IMR-90 (cell line): ENCODE data around the gene CHN1. TPM values are rescaled to one million over a fixed set of nuclear protein-coding genes. Genes with fewer than 3 reads are reported as not detected.
A peak's percentile ranks its signal among the peaks of the same experiment; 100 is the strongest.

Source experiments
- ATAC-seq: fragments of 200-7000 bp; cut with Tn5 transposase; 2 replicates; pipeline ENCODE4 v1.9.1; 2020; ENCODE audit warnings: low read depth, mild to moderate bottlenecking, moderate library complexity
- BruUV-seq: library from RNA; stranded (reverse); fragments of 400-500 nt; replicated peaks from 2 replicates; lab custom pipeline; 2021; lab: Mats Ljungman, UMichigan
- CTCF ChIA-PET: fragments of 300-600 bp; formaldehyde crosslinking; extraction: SDS; loops from one replicate; lab custom pipeline; 2021; ENCODE audit warnings: antibody characterized with exemption; lab: Yijun Ruan, JAX
- POLR2A ChIA-PET: fragments of 300-600 bp; sonication (Branson Sonifier 250); formaldehyde crosslinking; loops from one replicate; lab custom pipeline; 2022; ENCODE audit warnings: antibody characterized with exemption; ENCODE audit not compliant: unreplicated experiment; lab: Charles Lee
- DNase-seq: peaks from one replicate; pipeline ENCODE4 v3.0.0; 2013
- H2AFZ ChIP-seq: replicated peaks from 2 replicates; pipeline ENCODE3; 2013; ENCODE audit warnings: low read length, mild to moderate bottlenecking; ENCODE audit not compliant: poor library complexity
- H2AK5ac ChIP-seq: 2 replicates; pipeline ENCODE4 v1.6.1; 2013; ENCODE audit warnings: low read depth, low read length, inconsistent platforms
- H2AK9ac ChIP-seq: replicated peaks from 2 replicates; pipeline ENCODE3; 2013; ENCODE audit warnings: mild to moderate bottlenecking, low read depth, low read length, moderate library complexity; ENCODE audit not compliant: poor library complexity
- H2BK120ac ChIP-seq: 2 replicates; pipeline ENCODE4 v1.6.1; 2013; ENCODE audit warnings: low read depth, low read length, inconsistent platforms
- H2BK15ac ChIP-seq: 3 replicates; pipeline ENCODE4 v1.6.1; 2013; ENCODE audit warnings: low read depth, low read length, inconsistent platforms
- H2BK20ac ChIP-seq: 2 replicates; pipeline ENCODE4 v1.6.1; 2013; ENCODE audit warnings: low read depth, mild to moderate bottlenecking, inconsistent platforms, low read length, moderate library complexity
- H2BK5ac ChIP-seq: 2 replicates; pipeline ENCODE4 v1.6.1; 2013; ENCODE audit warnings: mild to moderate bottlenecking, low read depth, low read length, inconsistent platforms; ENCODE audit not compliant: poor library complexity, severe bottlenecking
- H3K14ac ChIP-seq: replicated peaks from 2 replicates; pipeline ENCODE4 v1.6.1; 2013; ENCODE audit warnings: low read depth, low read length, inconsistent platforms
- H3K18ac ChIP-seq: 2 replicates; pipeline ENCODE4 v1.6.1; 2013; ENCODE audit warnings: low read depth, low read length, control low read depth
- H3K23ac ChIP-seq: 2 replicates; pipeline ENCODE4 v1.6.1; 2013; ENCODE audit warnings: low read depth, low read length, inconsistent platforms
- H3K27ac ChIP-seq: 2 replicates; pipeline ENCODE4 v1.5.1; 2013; ENCODE audit warnings: mild to moderate bottlenecking, control low read depth, low read length; ENCODE audit not compliant: insufficient read depth
- H3K27me3 ChIP-seq: 2 replicates; pipeline ENCODE4 v1.6.1; 2013; ENCODE audit warnings: low read length; ENCODE audit not compliant: control insufficient read depth, insufficient read depth
- H3K36me3 ChIP-seq: 2 replicates; pipeline ENCODE4 v1.6.1; 2013; ENCODE audit warnings: low read length, mixed read lengths; ENCODE audit not compliant: control insufficient read depth, insufficient read depth
- H3K4ac ChIP-seq: 2 replicates; pipeline ENCODE4 v1.6.1; 2013; ENCODE audit warnings: low read depth, low read length, inconsistent platforms
- H3K4me1 ChIP-seq: 2 replicates; pipeline ENCODE4 v1.6.1; 2013; ENCODE audit warnings: low read length, mixed read lengths; ENCODE audit not compliant: control insufficient read depth, insufficient read depth
- H3K4me2 ChIP-seq: 2 replicates; pipeline ENCODE4 v1.6.1; 2013; ENCODE audit warnings: low read depth, mild to moderate bottlenecking, control low read depth, low read length, moderate library complexity
- H3K4me3 ChIP-seq: 2 replicates; pipeline ENCODE4 v1.5.1; 2013; ENCODE audit warnings: low read depth, mild to moderate bottlenecking, control low read depth, low read length, moderate library complexity; ENCODE audit not compliant: insufficient read depth
- H3K56ac ChIP-seq: 2 replicates; pipeline ENCODE4 v1.6.1; 2013; ENCODE audit warnings: low read length, inconsistent platforms; ENCODE audit not compliant: insufficient read depth; ENCODE audit errors: extremely low read depth
- H3K79me1 ChIP-seq, 2 experiments: 2 replicates each; pipeline ENCODE4 v1.6.1; 2013; ENCODE audit warnings: low read length in 2 of 2, inconsistent platforms in 1 of 2, low read depth in 1 of 2
- H3K9ac ChIP-seq: 2 replicates; pipeline ENCODE4 v1.6.1; 2013; ENCODE audit warnings: low read depth, low read length, control low read depth
- H3K9me1 ChIP-seq: 2 replicates; pipeline ENCODE4 v1.6.1; 2013; ENCODE audit warnings: low read length, inconsistent platforms; ENCODE audit not compliant: insufficient read depth
- H3K9me3 ChIP-seq: 2 replicates; pipeline ENCODE4 v1.6.1; 2013; ENCODE audit warnings: low read length; ENCODE audit not compliant: control insufficient read depth, insufficient read depth
- H4K20me1 ChIP-seq: 2 replicates; pipeline ENCODE4 v1.6.1; 2013; ENCODE audit warnings: low read length, inconsistent platforms; ENCODE audit not compliant: insufficient read depth
- H4K5ac ChIP-seq: 2 replicates; pipeline ENCODE4 v1.6.1; 2013; ENCODE audit warnings: mild to moderate bottlenecking, low read depth, low read length, control low read depth
- H4K8ac ChIP-seq, 2 experiments: 2 replicates each; pipeline ENCODE4 v1.6.1; 2013; ENCODE audit warnings: low read depth in 2 of 2, low read length in 2 of 2, control low read depth in 1 of 2, inconsistent platforms in 1 of 2
- H4K91ac ChIP-seq: 2 replicates; pipeline ENCODE4 v1.6.1; 2013; ENCODE audit warnings: low read depth, low read length, inconsistent platforms; ENCODE audit not compliant: insufficient read depth
- FOS ChIP-seq: fragments of 150-350 bp; IDR thresholded peaks from 2 replicates; pipeline ENCODE4 v1.6.1; 2016; ENCODE audit warnings: low read depth, low read length
- MXI1 ChIP-seq: IDR thresholded peaks from 2 replicates; pipeline ENCODE4 v1.6.1; 2012; ENCODE audit warnings: low read depth, mild to moderate bottlenecking, low read length, moderate library complexity, borderline replicate concordance
- WGBS, 2 experiments: methylation state at CpG; one replicate each; pipeline versions ENCODE4 v1.1.5 to v1.1.7; 2013; ENCODE audit warnings: missing lambda C conversion rate in 2 of 2; ENCODE audit not compliant: insufficient read length in 1 of 2; ENCODE audit errors: extremely low coverage in 2 of 2; 5-methylcytosine and 5-hydroxymethylcytosine counted together
- dilution Hi-C: fragments of 300-500 bp; cut with HindIII; formaldehyde crosslinking; loops from one replicate; pipeline ENCODE4 v1.14.3; 2018; ENCODE audit warnings: low sequenced_read_pairs; ENCODE audit not compliant: unreplicated experiment
- in situ Hi-C: fragments of 300-500 bp; cut with MboI; formaldehyde crosslinking; loops from 3 replicates; pipeline ENCODE4 v1.14.3; 2019; ENCODE audit warnings: low sequenced_read_pairs, inconsistent platforms, mixed read lengths
- intact Hi-C: fragments of 100-400 bp; cut with micrococcal nuclease; formaldehyde crosslinking; loops from 2 replicates; pipeline ENCODE4 v1.10.0; 2022
- polyA plus RNA-seq, 3 experiments: library from polyadenylated mRNA; depleted of rRNA; stranded (reverse); fragments of >200 nt; gene quantifications; 2 replicates each; pipeline ENCODE4 v1.2.3, GENCODE V29; 2012; ENCODE audit warnings: low replicate concordance in 1 of 3
- total RNA-seq: library from RNA; depleted of rRNA; stranded (reverse); fragments of >200 nt; gene quantifications from 2 replicates; pipeline ENCODE4 v1.2.3, GENCODE V29; 2012

Gene CHN1
- total and polyA plus RNA-seq, 2 of the 4 experiments (the other 2 are of a cell fraction): 58.4 to 66.9 TPM

DNA sequence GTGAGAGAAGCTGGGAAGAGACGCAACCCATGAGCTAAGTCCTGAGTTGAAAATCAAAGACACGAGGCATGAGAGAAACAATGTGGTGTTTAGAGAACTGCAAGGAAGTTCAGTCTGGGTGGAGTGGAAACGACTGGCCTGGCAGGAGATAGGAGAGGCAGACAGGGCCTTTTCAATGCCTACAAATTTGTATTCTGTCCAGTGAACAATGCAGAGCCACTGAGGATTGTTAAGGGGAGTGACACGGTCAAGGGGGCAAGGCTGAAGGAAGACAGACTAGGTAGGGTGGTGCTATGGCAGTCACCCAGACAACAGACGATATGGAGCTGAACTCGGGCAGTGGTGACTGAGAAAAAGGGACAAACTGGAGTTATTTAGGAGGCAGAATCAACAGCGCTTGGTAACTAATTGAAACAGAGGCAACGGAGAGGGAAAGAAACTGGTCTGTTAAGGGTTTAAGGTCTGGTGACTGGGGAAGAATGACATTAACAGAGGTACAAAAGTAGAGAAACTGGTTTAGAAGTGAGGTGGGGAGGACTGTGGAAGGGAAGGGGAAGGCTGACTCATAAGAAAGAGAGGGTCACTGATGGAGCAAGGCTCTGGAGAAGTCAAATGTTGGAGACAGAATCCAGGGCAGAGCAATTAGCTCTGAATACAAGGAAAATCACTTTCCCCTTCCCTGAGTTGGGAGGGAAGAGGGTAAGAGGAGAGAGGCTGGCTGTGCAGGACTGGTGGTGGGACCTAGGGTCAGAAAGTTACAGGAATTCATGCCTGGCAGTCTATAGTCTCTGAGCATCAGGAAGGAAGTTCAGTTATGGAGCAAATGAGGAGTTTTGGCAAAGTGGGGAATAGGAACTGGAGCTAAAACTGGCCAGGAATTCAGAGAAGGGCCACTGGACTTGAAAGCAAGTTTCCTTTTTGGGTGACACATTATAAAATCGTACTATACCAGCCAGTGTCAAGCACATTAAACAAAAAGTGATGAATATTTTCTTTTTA lies 177.5 kb downstream of the CHN1 start:
- peak overlapping the region; percentile 82 for H3K9ac ChIP-seq
- intact Hi-C loops: loop anchor here (5.0 kb wide), 1 partner anchor 160 kb away; no protein-coding TSS in a partner anchor
- DNase-seq: peak; percentile 49
- peak overlapping the region; percentile 83 for H2AK5ac ChIP-seq
- H4K91ac ChIP-seq: peak overlapping the region; percentile 98
- H2BK20ac ChIP-seq: peak overlapping the region; percentile 94
- peak overlapping the region; percentile 92 for H3K18ac ChIP-seq
- H2BK5ac ChIP-seq: peak overlapping the region; percentile 88
- in situ Hi-C loops: no loop called here
- 8% methylated on average over 4 of the region's 9 CpGs; no CpG with 5 or more reads in 1 of the 2 experiments for WGBS, 2 experiments
- no peak for TF ChIP-seq FOS
- 0 out of 2 replicates have a peak, but pooled peaks have one; percentile 15 for TF ChIP-seq MXI1
- dilution Hi-C loops: no loop called here
- H2AK9ac ChIP-seq: peak overlapping the region; percentile 33
- peak overlapping the region; percentile 65 for H2AFZ ChIP-seq
- peak overlapping the region; percentile 90 for H3K14ac ChIP-seq
- H3K4me2 ChIP-seq: peak overlapping the region; percentile 76
- H3K23ac ChIP-seq: peak overlapping the region; percentile 93
- POLR2A ChIA-PET: no interaction called here
- H4K5ac ChIP-seq: peak overlapping the region; percentile 99
- no TSS peak for BruUV-seq
- H3K27ac ChIP-seq: peak overlapping the region; percentile 95
- peak overlapping the region; percentile 95 for H3K4ac ChIP-seq
- H3K4me1 ChIP-seq: peaks cover 14% of the 10 kb centered on the region
- H4K20me1 ChIP-seq: no peaks in the 10 kb centered on the region
- peak overlapping the region; percentile 88 for H2BK120ac ChIP-seq
- peak; percentile 64 for ATAC-seq
- H3K36me3 ChIP-seq: no peaks in the 10 kb centered on the region; the same call in 1 of the 2 replicates
- no peaks in the 10 kb centered on the region for H3K9me3 ChIP-seq
- peak overlapping the region; percentile 68 for H3K56ac ChIP-seq
- peaks cover 19 to 52% of the 10 kb centered on the region in 2 experiments for H3K79me1 ChIP-seq
- H3K9me1 ChIP-seq: peaks cover 17% of the 10 kb centered on the region; the same call in 1 of the 2 replicates
- H3K4me3 ChIP-seq: no peak overlapping the region; the same call in 1 of the 2 replicates
- CTCF ChIA-PET: interaction anchor here (0.5 to 2.2 kb wide), 2 partner anchors 9 to 37 kb away, joined by 3 to 6 read pairs; no protein-coding TSS in a partner anchor
- H4K8ac ChIP-seq: peak overlapping the region; percentile 80 to 92
- H3K27me3 ChIP-seq: no peaks in the 10 kb centered on the region
- H2BK15ac ChIP-seq: peak overlapping the region; percentile 90; the same call in 2 of the 3 replicates
